Anterior cingulate cortex (tissue), 58 donors: ENCODE measurements around the gene PRKN.
"Not testable (repeated sequence)": the region's sequence is repeated elsewhere in the genome, so short reads cannot be mapped to it uniquely, and the experiment has no call there.

Experiments used
- DNase-seq, 58 donors: peaks; one replicate each; lab custom pipeline; 2025; lab: John Stamatoyannopoulos, UW

The PRKN gene

DNA sequence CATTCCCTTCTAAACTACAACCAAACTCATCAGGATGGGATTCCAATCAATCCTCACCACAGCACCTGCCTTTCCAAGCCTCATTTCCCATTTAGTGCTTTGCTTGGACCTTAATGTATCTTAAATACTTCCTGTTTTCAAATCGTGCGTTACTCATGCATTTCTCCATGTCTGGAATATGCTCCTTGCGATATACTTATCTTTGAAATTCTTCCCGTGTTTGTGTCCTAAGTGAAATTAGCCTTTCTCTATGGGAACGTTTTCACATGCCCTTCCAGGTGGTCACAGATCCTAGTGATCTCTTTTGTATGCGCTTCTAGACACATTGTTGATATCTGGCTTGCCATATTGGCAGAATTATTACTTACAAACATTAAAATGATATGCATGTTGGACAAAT lies 833.1 kb downstream of the PRKN start:
- no peak for DNase-seq

DNA sequence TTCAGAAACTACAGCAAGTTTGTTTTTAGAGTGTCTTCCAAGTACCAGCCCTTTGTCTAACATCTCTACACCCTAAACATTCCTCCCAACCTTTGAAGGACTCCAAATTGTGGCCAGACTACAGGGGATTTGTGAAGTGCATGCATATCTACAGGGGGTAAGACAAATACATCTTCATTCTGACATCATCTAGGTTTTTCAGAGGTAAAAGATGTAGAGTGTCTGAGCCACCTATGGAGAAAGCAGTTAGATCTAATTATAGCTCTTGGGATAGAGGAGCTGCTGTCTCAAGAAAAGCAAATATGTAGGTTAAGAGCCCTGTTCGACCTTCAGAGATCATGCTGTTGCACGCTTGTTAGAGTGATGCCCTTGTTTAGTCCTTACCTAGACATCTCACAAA lies 836.0 kb downstream of the PRKN start:
- DNase-seq = no peak

DNA sequence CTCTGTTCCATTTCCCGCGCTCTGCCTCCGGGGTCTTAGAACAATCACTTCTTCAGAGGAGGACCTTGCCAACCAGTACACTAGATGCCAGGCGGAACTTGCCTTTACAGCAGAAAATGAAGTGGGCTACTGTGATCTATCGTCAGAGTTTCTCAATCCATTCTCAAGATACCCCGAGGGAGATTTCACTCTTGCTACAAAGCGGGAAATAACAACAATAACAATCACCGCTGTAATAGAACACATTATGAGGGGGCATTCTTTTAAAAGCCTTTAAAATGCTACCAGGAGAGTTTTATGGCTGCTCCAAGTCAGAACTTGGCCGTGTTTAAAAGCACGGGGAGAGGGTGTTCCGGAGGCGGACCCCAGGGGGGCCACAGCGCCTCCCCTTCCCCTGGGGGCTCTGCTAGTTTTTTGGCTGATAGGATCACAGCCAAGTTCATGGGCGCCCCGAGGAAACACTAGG lies 836.7 kb downstream of the PRKN start:
- DNase-seq = peak in 3 of 58 donors; percentile 2 to 11 (median 8)

DNA sequence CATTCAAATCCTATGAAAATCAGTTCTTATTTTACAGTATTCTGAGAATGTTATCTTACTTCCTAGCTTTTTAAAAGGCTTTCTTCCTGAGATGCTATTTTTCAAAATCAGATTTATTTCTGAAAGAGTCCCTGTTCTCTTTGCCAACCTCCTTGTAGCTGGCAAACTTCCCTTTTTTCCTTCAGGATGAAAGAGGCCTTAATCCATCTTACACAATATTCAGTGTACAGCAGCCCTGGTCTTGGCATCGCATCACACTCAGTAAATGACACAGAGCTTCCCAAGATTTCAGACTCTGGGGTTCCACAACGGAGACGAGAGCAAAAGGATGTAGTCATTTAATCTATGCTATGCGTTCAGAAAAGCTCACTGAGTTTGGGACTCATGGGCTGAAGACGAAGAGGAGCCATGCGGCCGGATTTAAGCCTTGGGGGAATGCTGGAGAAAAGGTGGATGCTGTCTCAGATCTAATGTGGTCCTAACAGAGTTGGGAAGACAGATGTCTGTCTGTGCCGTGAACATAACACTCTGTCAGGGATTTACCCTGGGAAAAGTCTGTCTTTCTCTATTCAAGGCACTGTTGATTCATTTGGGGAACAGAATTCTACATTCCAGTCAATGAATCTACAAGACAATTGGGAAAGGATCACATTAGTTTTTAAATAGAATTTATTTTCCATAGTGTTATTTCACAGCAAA lies 837.3 kb downstream of the PRKN start:
- peak in 32 of 58 donors; percentile 4 to 59 (median 18) for DNase-seq

DNA sequence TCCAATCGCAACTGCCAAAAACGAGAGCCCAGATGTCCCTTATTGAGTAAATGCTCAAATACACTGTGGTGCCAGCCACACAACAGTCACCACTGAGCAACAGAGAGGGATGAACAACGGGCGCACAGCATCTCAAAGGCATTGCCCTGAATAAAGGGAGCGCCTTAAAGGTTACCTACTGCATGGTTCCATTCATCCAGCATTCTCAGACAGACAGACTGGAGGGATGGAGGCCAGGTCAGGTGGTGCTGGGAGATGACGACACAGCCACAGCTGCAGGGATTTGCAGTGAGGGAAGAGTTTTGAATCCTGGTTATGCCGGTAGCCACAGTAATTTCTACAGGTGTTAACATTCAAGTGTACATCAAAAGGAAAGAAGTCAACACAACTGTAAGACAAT lies 838.2 kb downstream of the PRKN start:
- peak in 19 of 58 donors; percentile 2 to 57 (median 12) for DNase-seq

DNA sequence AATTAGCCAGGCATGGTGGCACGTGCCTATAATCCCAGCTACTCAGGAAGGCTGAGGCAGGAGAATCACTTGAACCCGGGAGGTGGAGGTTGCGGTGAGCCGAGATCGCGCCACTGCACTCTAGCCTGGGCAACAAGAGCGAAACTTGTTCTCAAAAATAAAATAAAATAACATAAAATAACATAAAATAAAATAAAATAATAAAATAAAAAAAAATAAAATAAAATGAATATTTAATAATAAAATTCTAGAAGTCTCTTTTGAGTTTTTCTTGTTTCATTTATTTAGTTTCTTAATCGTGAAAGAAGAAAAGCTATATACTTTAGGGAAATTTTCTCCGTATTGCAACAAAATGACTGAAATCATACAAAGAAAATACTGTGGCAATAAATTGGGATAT lies 841.0 kb downstream of the PRKN start:
- not testable (repeated sequence) for DNase-seq

DNA sequence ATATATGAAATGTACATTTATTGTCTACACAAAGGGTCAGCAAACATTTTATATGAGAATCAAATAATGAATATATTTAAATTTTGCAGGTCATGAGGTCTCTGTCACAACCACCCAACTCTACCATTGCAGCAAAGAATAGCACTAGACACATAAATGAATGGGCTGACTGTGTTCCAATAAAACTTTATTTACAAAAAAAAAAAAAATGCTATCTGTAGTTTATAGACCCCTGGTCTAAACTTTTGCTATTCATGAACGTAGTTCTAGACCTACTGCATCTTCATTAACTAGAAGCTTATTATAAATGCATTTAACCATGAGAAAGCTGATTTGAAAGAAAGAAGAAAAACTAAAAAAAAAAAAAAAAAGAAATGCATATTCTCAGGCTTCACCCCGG lies 842.8 kb downstream of the PRKN start:
- no peak for DNase-seq

DNA sequence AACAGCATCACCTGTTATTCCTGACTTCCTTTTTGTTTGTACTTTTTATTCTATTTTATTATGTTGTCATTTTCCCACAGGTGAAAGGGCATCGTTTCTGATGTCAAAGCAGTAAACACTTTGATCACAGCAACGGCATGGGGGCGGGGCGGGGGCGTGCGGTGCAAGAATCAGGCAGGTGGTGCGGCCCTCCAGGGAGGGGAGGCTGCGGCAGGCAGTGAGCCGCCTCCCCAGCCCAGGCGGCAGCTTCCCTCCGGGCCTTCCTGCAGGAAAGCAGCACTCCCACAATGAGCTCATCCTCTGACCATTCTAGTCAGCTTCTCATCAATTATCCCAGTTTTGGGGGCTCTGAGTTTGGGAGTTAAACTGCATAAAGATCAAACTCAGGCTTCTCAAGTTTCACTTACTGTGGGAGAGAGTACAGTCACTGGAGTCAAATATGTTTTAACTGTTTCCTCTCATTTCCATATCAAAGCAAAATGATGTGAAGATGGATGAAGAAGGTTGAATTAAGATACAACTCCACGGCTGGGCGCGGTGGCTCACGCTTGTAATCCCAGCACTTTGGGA lies 845.3 kb downstream of the PRKN start:
- no peak for DNase-seq

DNA sequence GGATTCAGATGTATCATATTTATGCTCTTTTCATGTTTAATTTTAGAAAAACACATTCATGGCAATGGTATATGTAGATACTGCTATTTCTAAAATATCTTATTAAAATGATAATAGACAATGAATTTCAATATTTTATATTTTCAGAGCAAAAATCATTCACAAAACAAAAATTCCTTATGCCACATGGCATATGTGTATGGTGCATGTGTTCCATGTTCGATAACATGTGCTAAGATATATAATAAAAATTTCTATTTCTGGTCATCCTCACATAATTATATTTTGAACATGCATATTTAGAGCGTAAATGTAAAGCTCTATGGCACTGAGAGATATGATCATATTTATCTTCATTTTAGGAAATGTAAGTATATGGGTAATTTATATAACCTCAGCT lies 847.5 kb downstream of the PRKN start:
- no peak for DNase-seq

DNA sequence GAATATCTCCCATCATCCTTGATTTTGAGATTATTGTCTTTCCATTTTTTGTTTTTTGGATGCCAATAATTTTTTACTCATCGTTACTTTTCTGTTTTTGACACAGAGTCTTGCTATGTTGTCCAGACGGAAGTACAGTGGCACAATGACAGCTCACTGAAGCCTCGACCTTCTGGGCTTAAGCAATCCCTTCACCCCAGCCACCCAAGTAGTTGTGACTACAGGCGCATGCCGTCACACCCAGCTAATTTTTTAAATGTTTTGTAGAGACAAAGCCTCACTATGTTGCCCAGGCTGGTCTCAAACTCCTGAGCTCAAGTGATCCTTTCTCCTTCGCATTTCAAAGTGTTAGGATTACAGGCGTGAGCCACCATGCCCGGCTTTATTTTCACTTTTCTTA lies 851.3 kb downstream of the PRKN start:
- no peak for DNase-seq

DNA sequence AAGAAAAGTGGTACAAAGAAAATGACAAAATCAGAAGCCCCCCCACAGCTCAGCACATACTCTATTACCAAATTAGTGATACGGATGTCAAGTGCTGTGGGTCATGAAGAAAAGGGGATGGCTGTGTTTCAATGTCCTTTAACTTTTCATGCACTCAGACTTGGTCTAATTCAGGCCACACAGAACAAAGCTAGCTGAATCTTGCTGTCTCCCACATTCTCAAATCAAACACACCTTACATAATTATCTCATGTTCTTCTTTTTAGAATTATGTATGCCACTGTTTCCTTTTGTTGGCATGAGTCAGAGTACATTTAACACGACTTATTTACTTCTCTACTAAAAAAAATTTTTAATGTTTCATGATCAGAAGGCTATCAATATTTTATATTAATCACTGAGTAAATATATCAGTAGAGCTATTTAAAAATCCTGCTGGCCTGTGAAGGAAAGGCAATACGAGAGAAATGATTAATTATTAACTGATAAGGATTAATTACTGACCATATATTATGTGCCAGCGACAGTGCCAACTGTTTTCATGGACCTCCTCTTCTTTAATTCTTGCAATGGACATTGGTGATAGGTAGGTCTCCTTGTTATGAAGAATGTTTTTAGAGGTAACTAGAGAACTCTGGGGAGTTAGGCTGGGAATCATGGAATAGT lies 857.2 kb downstream of the PRKN start:
- DNase-seq = no peak

DNA sequence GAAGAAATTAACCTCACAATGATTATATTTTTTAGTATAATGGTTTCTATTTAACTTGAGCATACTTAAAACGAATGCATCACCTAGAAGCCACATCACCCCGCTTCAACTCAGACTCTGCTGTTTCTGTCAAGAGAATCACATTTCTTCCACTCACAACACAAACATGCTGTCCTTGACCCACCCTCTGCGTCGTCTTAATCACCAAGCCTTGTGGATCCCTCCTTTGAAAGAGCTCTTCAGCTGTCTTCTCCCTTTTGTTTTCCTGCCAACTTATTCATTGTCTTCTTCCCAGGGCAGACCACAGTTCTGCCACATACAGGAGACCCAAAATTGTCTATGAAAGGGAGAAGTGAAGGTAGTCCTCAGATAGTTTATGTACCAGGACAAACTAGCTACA lies 858.1 kb downstream of the PRKN start:
- no peak for DNase-seq

DNA sequence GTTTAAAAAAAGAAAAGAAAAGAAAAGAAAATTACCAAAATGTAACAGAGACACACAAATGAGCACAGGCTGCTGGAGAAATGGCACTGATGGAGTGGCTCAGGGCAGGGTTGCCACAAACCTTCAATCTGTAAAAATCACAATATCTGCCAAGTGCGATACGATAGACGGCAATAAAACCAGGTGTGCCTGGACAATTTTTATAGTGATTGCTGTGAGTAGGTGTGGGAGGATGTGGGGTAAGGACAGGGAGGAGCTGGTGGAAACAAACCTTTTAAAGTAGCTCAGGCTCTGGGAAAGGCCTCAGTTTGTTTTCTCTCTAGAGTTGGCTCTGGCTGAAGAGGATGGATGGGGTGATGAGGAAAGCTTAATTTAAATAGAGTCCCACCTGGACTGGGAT lies 861.0 kb downstream of the PRKN start:
- no peak for DNase-seq

DNA sequence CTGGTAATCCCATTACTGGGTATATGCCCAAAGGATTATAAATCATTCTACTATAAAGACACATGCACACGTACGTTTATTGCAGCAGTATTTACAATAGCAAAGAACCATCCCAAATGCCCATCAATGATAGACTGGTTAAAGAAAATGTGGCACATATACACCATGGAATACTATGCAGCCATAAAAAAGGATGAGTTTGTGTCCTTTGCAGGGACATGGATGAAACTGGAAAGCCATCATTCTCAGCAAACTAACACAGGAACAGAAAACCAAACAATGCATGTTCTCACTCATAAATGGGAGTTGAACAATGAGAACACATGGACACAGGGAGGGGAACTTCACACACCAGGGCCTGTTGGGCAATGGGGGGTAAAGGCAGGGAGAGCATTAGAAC lies 866.5 kb downstream of the PRKN start:
- DNase-seq = not testable (repeated sequence)

DNA sequence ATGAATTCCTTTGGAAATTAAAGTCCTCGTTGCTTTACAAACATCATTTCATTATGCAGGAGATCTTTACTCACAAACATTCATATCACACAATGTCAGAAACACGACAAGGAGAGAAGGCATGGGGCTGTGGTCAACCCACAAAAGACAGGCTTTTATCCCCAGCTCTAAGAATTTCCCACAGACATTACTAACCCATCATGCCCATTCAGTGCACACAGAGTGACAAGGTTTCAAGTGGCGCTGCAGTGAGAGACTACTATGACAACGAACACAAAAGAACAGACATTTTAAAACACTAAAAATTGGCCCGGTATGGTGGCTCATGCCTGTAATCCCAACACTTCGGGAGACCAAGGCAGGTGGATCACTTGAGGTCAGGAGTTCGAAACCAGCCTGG lies 873.9 kb downstream of the PRKN start:
- no peak for DNase-seq

DNA sequence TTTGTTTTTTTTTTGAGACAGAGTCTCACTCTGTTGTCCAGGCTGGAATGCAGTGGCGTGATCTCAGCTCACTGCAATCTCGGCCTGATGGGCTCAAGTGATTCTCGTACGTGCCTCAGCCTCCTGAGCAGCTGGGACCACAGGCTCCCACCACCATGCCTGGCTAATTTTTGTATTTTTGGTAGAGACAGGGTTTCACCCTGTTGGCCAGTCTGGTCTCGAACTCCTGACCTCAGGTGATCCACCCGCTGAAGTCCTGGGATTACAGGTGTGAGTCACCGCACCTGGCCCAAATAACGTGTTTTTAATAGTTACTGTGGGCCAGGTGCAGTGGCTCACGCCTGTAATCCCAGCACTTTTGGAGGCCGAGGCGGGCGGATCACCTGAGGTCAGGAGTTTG lies 876.1 kb downstream of the PRKN start:
- not testable (repeated sequence) for DNase-seq

DNA sequence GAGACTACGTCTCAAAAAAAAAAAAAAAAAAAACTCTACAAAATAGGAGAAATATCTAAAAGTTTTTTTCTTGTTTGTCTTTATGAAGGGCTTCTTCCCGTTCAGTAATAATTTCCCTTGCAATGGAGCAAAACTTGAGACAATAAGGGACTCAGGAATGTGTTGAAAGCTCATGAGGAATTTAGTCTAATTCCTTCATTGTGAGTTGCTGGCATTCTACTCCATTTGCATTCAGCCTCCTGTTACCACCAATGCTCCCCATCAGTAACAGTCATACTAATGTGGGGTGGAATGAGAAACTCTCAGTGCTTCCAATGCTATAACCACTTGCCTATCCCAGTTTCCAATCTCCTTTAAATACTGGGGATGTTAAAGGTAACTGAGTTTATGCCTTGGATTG lies 877.0 kb downstream of the PRKN start:
- DNase-seq = no peak

DNA sequence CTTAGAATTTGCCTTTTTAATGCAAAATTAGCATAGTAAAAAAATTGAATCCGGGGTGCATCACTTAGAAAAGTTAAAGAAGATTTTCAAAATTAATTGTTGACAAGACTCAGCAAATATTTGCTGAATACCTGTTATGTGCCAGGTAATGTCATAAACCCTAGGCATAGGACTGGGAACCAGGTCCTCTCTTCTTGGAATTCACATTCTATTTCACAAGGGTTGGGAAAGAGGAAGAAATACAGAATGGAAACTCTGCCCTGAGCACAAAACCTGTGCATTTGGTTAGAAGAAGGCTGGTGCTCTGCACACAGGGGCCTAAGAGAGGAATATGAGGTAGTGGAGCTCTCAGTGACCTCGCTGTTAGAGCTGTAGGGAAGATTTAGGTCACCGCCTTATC lies 879.9 kb downstream of the PRKN start:
- no peak for DNase-seq

DNA sequence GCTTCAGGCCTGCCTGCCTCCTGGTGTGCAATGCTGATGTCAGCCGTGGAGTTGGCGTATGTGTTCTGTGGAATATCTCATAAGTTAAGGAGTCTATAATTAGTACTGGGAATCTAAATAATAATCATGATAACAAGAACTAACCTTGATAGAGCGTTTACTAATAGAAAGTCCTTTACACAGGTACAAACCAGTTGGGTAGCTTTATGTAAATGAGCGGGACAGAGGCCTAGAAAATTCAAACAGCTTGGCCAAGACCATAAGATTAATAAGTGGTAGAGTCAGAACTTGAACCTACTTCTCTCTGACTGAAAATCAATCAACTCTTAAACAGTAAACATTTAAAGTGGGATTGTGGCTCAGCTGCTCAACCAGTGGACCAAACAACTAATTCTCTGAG lies 882.8 kb downstream of the PRKN start:
- DNase-seq = no peak

DNA sequence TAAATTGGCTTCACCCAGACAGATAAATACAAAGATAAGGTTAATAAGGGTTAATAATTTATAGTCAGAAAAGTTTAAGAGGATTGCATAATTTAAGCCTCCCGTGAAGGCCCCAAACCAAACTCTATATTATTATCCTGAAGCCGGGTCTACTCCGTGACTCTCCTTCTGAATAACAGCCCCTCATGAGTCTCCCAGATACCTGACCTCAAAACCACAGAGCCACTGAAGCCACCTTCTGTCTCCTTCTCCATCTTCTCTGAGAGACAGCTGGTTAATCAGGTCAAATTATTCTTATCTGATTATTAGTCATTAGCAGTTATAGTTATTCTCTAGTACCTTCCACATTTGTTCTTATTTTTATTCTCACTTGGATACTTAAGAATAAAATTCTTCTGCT lies 884.5 kb downstream of the PRKN start:
- DNase-seq = no peak

DNA sequence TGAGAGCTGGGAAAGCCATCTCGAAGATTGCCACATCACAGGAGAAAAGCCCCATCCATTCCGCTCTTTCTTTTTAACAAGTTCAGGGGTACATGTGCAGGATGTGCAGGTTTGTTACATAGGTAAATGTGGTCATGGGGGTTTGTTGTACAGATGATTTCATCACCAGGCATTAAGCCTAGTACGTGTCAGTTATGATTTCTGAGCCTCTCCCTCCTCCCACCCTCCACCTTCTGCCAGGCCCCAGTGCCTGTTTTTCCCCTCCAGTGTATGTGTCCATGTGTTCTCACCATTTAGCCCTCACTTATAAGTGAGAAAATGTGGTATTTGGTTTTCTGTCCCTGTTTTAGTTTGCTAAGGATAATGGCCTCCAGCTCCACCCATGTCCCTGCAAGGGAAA lies 887.2 kb downstream of the PRKN start:
- no peak for DNase-seq
